ENCODE results near the gene ROPN1B.
"Not testable (repeated sequence)": the region's sequence is repeated elsewhere in the genome, so short reads cannot be mapped to it uniquely, and the experiment has no call there.

DNA sequence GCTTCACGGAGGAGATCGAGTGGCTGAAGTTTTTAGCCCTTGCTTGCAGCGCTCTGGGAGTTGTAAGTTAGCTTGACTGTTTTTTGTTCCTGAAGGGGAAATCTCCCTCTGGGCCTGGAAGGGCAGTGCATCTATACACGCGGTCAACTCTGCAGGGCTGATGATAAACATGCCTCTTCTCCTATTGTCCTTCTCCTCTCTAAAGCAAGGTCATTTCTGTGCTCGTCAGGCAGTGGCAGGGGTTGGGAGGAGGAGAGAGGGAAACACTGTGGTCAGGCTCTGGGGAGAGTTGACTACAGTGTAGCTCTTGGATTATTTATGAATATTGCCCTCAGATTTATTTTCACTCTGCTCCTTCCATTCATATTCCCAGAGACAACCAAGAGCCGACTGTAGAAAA lies 8.1 kb downstream of the ROPN1B start:
- TF ChIP-seq ZNF70, CSDC2 (CRISPR knock-in tag; IDR thresholded peaks at IDR 0.05): not testable (repeated sequence)

Measured in SK-N-SH treated with all-trans-retinoic acid at 6 μM for 48 hours (cell line).